ENCODE results near the gene DIAPH2.

The DIAPH2 gene

GRCh38 chrX:97446298-97446882 lies 761.7 kb downstream of the DIAPH2 start:
- DNase-seq (ENCODE audit: low spot score), result no peak
- TF ChIP-seq, protein P1, sequence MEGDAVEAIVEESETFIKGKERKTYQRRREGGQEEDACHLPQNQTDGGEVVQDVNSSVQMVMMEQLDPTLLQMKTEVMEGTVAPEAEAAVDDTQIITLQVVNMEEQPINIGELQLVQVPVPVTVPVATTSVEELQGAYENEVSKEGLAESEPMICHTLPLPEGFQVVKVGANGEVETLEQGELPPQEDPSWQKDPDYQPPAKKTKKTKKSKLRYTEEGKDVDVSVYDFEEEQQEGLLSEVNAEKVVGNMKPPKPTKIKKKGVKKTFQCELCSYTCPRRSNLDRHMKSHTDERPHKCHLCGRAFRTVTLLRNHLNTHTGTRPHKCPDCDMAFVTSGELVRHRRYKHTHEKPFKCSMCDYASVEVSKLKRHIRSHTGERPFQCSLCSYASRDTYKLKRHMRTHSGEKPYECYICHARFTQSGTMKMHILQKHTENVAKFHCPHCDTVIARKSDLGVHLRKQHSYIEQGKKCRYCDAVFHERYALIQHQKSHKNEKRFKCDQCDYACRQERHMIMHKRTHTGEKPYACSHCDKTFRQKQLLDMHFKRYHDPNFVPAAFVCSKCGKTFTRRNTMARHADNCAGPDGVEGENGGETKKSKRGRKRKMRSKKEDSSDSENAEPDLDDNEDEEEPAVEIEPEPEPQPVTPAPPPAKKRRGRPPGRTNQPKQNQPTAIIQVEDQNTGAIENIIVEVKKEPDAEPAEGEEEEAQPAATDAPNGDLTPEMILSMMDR (IDR thresholded peaks at IDR 0.05; ENCODE audit: extremely low read depth, missing control alignments), result no peak

DNA sequence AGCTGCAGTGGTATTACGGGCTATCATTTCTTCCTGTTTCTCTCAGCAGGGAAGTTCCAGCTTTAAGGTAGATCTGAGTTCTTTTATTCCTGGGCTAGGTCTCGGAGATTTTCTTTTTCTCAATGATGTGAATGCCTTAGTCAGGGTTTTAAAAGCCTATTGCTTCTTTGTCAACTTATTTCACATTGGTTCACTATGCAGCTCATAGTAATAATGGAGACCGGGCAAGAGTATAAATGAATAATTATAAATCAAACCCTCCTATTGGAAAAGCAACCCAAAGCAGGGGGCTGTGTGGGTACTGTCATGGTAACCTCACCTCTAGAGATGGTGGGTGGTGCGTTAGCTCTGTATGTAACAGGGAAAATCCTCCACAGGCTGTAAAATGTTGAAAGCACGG lies 762.7 kb downstream of the DIAPH2 start:
- no peak for DNase-seq (ENCODE audit: low spot score)
- TF ChIP-seq, protein P1 (IDR thresholded peaks at IDR 0.05; ENCODE audit: extremely low read depth, missing control alignments), result no peak

DNA sequence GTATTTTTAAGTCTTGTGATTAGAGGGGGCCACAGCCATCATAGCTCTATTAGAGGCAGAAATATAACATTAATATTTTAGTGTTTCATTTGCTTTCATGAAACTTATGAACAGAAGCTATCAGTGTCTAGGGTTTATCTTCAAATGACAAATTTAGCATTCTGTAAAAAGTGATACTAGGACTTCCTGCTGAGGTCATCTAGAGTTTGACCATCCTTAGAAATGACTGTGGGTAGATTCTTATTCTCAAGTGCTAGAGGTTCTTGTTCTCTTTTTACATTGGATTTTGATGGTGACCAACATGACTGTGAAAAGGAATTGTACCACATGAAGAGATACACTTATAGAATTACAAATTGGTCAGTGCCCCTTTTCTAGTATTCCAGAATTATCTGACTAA lies 767.6 kb downstream of the DIAPH2 start:
- TF ChIP-seq, protein P1 (IDR thresholded peaks at IDR 0.05; ENCODE audit: extremely low read depth, missing control alignments), result no peak

GRCh38 chrX:97461763-97462162 lies 777.1 kb downstream of the DIAPH2 start:
- TF ChIP-seq, protein P1 (IDR thresholded peaks at IDR 0.05; ENCODE audit: extremely low read depth, missing control alignments), result no peak
- DNase-seq (ENCODE audit: low spot score), result no peak

More for the DNA sequence above, 767.6 kb downstream of the DIAPH2 start:
- DNase-seq (ENCODE audit: low spot score), result peak; percentile 2

GRCh38 chrX:97471071-97471470 lies 786.4 kb downstream of the DIAPH2 start:
- DNase-seq (ENCODE audit: low spot score), result no peak
- TF ChIP-seq, protein P1 (IDR thresholded peaks at IDR 0.05; ENCODE audit: extremely low read depth, missing control alignments), result no peak

DNA sequence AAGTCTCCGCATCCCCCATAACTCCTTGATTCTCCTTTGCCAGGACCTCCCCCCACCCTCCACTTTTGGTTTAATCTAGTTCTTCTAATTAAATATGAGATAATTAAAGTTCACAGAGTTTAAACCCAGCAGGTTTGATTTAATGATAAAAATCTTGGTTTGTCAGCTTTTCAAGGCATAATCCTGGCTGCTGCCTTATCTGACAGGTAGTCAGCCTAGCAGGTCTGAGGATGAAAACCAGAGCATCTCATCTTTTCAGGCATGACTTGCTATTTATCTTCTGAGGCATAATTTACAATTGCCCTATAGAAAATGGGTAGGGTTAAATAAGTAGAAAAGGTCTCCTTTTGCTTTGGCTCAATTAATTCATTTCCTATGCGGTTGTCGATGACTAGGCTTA lies 790.3 kb downstream of the DIAPH2 start:
- DNase-seq (ENCODE audit: low spot score), result no peak
- TF ChIP-seq, protein P1 (IDR thresholded peaks at IDR 0.05; ENCODE audit: extremely low read depth, missing control alignments), result no peak

DNA sequence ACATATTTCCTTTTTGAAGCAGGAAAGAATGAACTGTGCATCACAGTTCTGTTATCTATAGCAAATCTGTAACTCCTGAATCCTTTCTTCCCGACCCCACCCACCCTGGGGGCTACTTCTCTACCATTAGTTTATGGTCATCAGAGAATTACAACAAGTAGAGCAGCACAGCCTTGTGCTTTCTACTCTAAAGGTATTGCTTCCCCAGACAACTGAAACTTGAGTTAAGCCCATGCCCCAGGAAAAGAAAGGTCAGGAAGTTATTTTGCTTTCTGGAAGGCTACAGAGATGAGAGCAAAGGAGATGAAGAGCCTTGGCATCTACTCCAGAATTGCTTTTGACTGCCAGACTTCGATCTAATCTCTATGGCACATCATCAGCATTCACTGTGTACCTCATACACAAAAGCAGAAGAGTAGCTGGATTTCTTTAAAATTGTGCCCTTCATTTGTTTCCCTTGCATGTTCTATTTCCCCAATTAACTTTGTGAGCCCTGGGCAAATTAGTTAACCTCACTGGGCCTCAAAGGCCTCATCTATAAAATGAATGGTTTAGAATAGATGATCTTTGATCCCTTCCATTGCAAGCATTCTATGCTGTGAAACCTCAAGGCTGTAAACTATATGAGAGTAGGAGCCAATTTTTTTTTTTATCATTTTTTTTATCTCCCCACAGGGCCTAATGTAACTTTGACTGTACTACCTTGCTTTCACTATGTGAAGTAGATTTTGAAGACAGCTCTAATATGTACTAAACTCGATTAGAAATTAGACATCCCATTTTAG lies 794.7 kb downstream of the DIAPH2 start:
- DNase-seq (ENCODE audit: low spot score), result no peak
- TF ChIP-seq, protein P1 (IDR thresholded peaks at IDR 0.05; ENCODE audit: extremely low read depth, missing control alignments), result no peak

All from GM20000 (cell line).